GM12864 (cell line): ENCODE measurements around the gene CD59.

Experiments
- DNase-seq: peaks from one replicate; pipeline ENCODE4 v3.0.0-alpha.2; 2011; ENCODE audit warnings: low read depth
- H3K4me3 ChIP-seq: 2 replicates; pipeline ENCODE4 v1.5.1; 2011; ENCODE audit warnings: mild to moderate bottlenecking, low read depth, low read length, control low read depth
- CTCF ChIP-seq: IDR thresholded peaks from 2 replicates; pipeline ENCODE4 v1.5.1; 2011; ENCODE audit warnings: low read depth, mild to moderate bottlenecking, moderate library complexity, low read length, control low read depth, inconsistent platforms; ENCODE audit errors: missing control alignments

Gene CD59

GRCh38 chr11:33669598-33670249, 66.5 kb downstream of the CD59 start:
- H3K4me3 ChIP-seq = no peak overlapping the region
- no peak for TF ChIP-seq CTCF
- no peak for DNase-seq

GRCh38 chr11:33668951-33669596, 67.1 kb downstream of the CD59 start:
- TF ChIP-seq CTCF = no peak
- no peak overlapping the region for H3K4me3 ChIP-seq
- no peak for DNase-seq

GRCh38 chr11:33668468-33668825, 67.8 kb downstream of the CD59 start:
- H3K4me3 ChIP-seq = no peak overlapping the region
- TF ChIP-seq CTCF = no peak
- DNase-seq = no peak

GRCh38 chr11:33667819-33668467, 68.3 kb downstream of the CD59 start:
- TF ChIP-seq CTCF = no peak
- no peak overlapping the region for H3K4me3 ChIP-seq
- no peak for DNase-seq

- DNase-seq = no peak
- no peak overlapping the region for H3K4me3 ChIP-seq
- no peak for TF ChIP-seq CTCF
These were observed 70.7 kb downstream of the CD59 start for GRCh38 chr11:33665350-33666106.

GRCh38 chr11:33664827-33665226, 71.4 kb downstream of the CD59 start:
- no peak for TF ChIP-seq CTCF
- no peak overlapping the region for H3K4me3 ChIP-seq
- no peak for DNase-seq
